H9 (cell line): Measurements from ENCODE around the gene CADM3. TPM values are rescaled to one million over a fixed set of nuclear protein-coding genes. Genes with fewer than 3 reads are reported as not detected.

Experiments
- DNase-seq: peaks from one replicate; pipeline ENCODE4 v3.0.0-alpha.2; 2017
- H2AFZ ChIP-seq: one replicate; pipeline ENCODE4 v1.6.1; 2013; ENCODE audit warnings: mild to moderate bottlenecking, low read length, control low read depth, moderate library complexity
- H2AK5ac ChIP-seq: 2 replicates; pipeline ENCODE4 v1.6.1; 2013; ENCODE audit warnings: low read length, control low read depth, mixed read lengths; ENCODE audit not compliant: insufficient read length
- H2BK120ac ChIP-seq: one replicate; pipeline ENCODE4 v1.6.1; 2013; ENCODE audit warnings: low read depth, mild to moderate bottlenecking, low read length, control low read depth, inconsistent platforms; ENCODE audit not compliant: poor library complexity, severe bottlenecking
- H2BK12ac ChIP-seq: 2 replicates; pipeline ENCODE4 v1.6.1; 2013; ENCODE audit warnings: low read length, control low read depth, mixed read lengths, low read depth; ENCODE audit not compliant: insufficient read length
- H2BK15ac ChIP-seq: 2 replicates; pipeline ENCODE4 v1.6.1; 2013; ENCODE audit warnings: low read depth, low read length, control low read depth
- H2BK20ac ChIP-seq: one replicate; pipeline ENCODE4 v1.6.1; 2013; ENCODE audit warnings: low read depth, mild to moderate bottlenecking, low read length, control low read depth, inconsistent platforms; ENCODE audit not compliant: poor library complexity, severe bottlenecking
- H2BK5ac ChIP-seq: 2 replicates; pipeline ENCODE4 v1.6.1; 2013; ENCODE audit warnings: low read length, control low read depth, mixed read lengths; ENCODE audit not compliant: insufficient read length
- H3K14ac ChIP-seq: 2 replicates; pipeline ENCODE4 v1.6.1; 2013; ENCODE audit warnings: low read length, control low read depth; ENCODE audit not compliant: insufficient read depth
- H3K18ac ChIP-seq: 2 replicates; pipeline ENCODE4 v1.6.1; 2013; ENCODE audit warnings: low read depth, mild to moderate bottlenecking, mixed read lengths, low read length, control low read depth; ENCODE audit not compliant: insufficient read length
- H3K23ac ChIP-seq: 2 replicates; pipeline ENCODE4 v1.6.1; 2013; ENCODE audit warnings: low read length, control low read depth, mixed read lengths, low read depth; ENCODE audit not compliant: insufficient read length
- H3K23me2 ChIP-seq: 2 replicates; pipeline ENCODE4 v1.6.1; 2013; ENCODE audit warnings: low read depth, mild to moderate bottlenecking, mixed read lengths, low read length, control low read depth; ENCODE audit not compliant: insufficient read length, poor library complexity, severe bottlenecking
- H3K27ac ChIP-seq: 2 replicates; pipeline ENCODE4 v1.5.1; 2013; ENCODE audit warnings: low read length, control low read depth, mixed read lengths, low read depth; ENCODE audit not compliant: insufficient read length
- H3K27me3 ChIP-seq: 2 replicates; pipeline ENCODE4 v1.6.1; 2013; ENCODE audit warnings: low read length, control low read depth, inconsistent platforms; ENCODE audit not compliant: insufficient read depth
- H3K4ac ChIP-seq: 2 replicates; pipeline ENCODE4 v1.6.1; 2013; ENCODE audit warnings: low read depth, mild to moderate bottlenecking, control low read depth, inconsistent platforms, low read length, moderate library complexity
- H3K4me1 ChIP-seq: 2 replicates; pipeline ENCODE4 v1.6.1; 2013; ENCODE audit warnings: low read length, control low read depth, inconsistent platforms; ENCODE audit not compliant: insufficient read depth
- H3K4me2 ChIP-seq: 2 replicates; pipeline ENCODE4 v1.6.1; 2013; ENCODE audit warnings: low read length, control low read depth, mixed read lengths; ENCODE audit not compliant: insufficient read length, insufficient read depth
- H3K56ac ChIP-seq: 2 replicates; pipeline ENCODE4 v1.6.1; 2013; ENCODE audit warnings: low read depth, mild to moderate bottlenecking, mixed read lengths, low read length, control low read depth; ENCODE audit not compliant: insufficient read length
- H3K79me1 ChIP-seq: 2 replicates; pipeline ENCODE4 v1.6.1; 2013; ENCODE audit warnings: low read depth, mild to moderate bottlenecking, moderate library complexity, low read length, control low read depth, inconsistent platforms; ENCODE audit not compliant: insufficient read depth, poor library complexity, severe bottlenecking
- H3K79me2 ChIP-seq: 2 replicates; pipeline ENCODE4 v1.6.1; 2013; ENCODE audit warnings: low read length, control low read depth, inconsistent platforms; ENCODE audit not compliant: insufficient read depth
- H3K9ac ChIP-seq: 2 replicates; pipeline ENCODE4 v1.6.1; 2013; ENCODE audit warnings: low read length, control low read depth, mixed read lengths; ENCODE audit not compliant: insufficient read length; ENCODE audit errors: extremely low read depth
- H3K9me3 ChIP-seq: one replicate; pipeline ENCODE4 v1.6.1; 2013; ENCODE audit warnings: low read depth, low read length, inconsistent platforms; ENCODE audit not compliant: control insufficient read depth
- H3T11ph ChIP-seq: one replicate; pipeline ENCODE4 v1.6.1; 2013; ENCODE audit warnings: mild to moderate bottlenecking, low read length, control low read depth, inconsistent platforms
- H4K20me1 ChIP-seq: one replicate; pipeline ENCODE4 v1.6.1; 2013; ENCODE audit not compliant: control insufficient read depth, insufficient read length, insufficient read depth
- H4K5ac ChIP-seq: 2 replicates; pipeline ENCODE4 v1.6.1; 2013; ENCODE audit warnings: low read depth, mild to moderate bottlenecking, mixed read lengths, low read length, control low read depth; ENCODE audit not compliant: insufficient read length
- H4K8ac ChIP-seq: replicated peaks from 2 replicates; pipeline ENCODE4 v1.6.1; 2013; ENCODE audit warnings: low read length, control low read depth, mixed read lengths, low read depth; ENCODE audit not compliant: insufficient read length
- H4K91ac ChIP-seq: 2 replicates; pipeline ENCODE4 v1.6.1; 2013; ENCODE audit warnings: low read depth, mild to moderate bottlenecking, moderate library complexity, mixed read lengths, low read length, control low read depth; ENCODE audit not compliant: insufficient read length
- H3K27ac Mint-ChIP-seq, 3 experiments: 2 replicates in 2 of 3; 3 replicates in 1 of 3; pipeline ENCODE4 v1.8.0; 2020 to 2021; ENCODE audit warnings: mixed read lengths in 3 of 3, mild to moderate bottlenecking in 1 of 3, moderate library complexity in 1 of 3
- H3K27me3 Mint-ChIP-seq: 2 replicates; pipeline ENCODE4 v1.8.0; 2021; ENCODE audit warnings: low read depth, mild to moderate bottlenecking, moderate library complexity, mixed read lengths
- H3K36me3 Mint-ChIP-seq, 3 experiments: 2 replicates in 2 of 3; 3 replicates in 1 of 3; pipeline ENCODE4 v1.8.0; 2020 to 2021; ENCODE audit warnings: low read depth in 3 of 3, mixed read lengths in 3 of 3; ENCODE audit not compliant: insufficient read depth in 1 of 3
- H3K4me1 Mint-ChIP-seq, 2 experiments: 2 replicates each; pipeline ENCODE4 v1.8.0; 2020; ENCODE audit warnings: mixed read lengths in 2 of 2
- H3K4me3 Mint-ChIP-seq, 2 experiments: 2 replicates in 1 of 2; 3 replicates in 1 of 2; pipeline ENCODE4 v1.8.0; 2020 to 2021; ENCODE audit warnings: mild to moderate bottlenecking in 2 of 2, mixed read lengths in 2 of 2, moderate library complexity in 1 of 2
- H3K9me3 Mint-ChIP-seq, 2 experiments: 2 replicates in 1 of 2; 3 replicates in 1 of 2; pipeline ENCODE4 v1.8.0; 2020; ENCODE audit warnings: mild to moderate bottlenecking in 2 of 2, mixed read lengths in 2 of 2, moderate library complexity in 1 of 2
- WGBS: extraction: QIAGEN DNeasy Blood & Tissue Kit; methylation state at CpG from one replicate; pipeline ENCODE4 v1.1.7; 2013; ENCODE audit warnings: missing lambda C conversion rate, low lambda C conversion rate, mixed read lengths; ENCODE audit not compliant: insufficient read length; ENCODE audit errors: extremely low coverage; 5-methylcytosine and 5-hydroxymethylcytosine counted together
- total RNA-seq: library from RNA; stranded (reverse); gene quantifications from 2 replicates; pipeline ENCODE4 v1.2.1, GENCODE V29; 2021
- TF ChIP-seq, protein P1 (sequence below): fragments of 200-600 bp; sonication (generic); conservative IDR thresholded peaks from 3 replicates; pipeline ENCODE4 v1.8.0; 2021; ENCODE audit warnings: antibody characterized with exemption, mild to moderate bottlenecking

Gene CADM3
- total RNA-seq, 1 experiment from 2014 or later = 5.6 TPM

- Mint-ChIP-seq H3K9me3 (no peaks in the 10 kb centered on the region), H3K4me1 (peaks cover 12 to 18% of the 10 kb centered on the region in 2 experiments), H3K4me3 (no peak overlapping the region), H3K36me3 (no peaks in the 10 kb centered on the region), H3K27me3 (peaks cover 24% of the 10 kb centered on the region), H3K27ac (no peak overlapping the region)
- H3K79me1 ChIP-seq = no peaks in the 10 kb centered on the region
- TF ChIP-seq, protein P1, sequence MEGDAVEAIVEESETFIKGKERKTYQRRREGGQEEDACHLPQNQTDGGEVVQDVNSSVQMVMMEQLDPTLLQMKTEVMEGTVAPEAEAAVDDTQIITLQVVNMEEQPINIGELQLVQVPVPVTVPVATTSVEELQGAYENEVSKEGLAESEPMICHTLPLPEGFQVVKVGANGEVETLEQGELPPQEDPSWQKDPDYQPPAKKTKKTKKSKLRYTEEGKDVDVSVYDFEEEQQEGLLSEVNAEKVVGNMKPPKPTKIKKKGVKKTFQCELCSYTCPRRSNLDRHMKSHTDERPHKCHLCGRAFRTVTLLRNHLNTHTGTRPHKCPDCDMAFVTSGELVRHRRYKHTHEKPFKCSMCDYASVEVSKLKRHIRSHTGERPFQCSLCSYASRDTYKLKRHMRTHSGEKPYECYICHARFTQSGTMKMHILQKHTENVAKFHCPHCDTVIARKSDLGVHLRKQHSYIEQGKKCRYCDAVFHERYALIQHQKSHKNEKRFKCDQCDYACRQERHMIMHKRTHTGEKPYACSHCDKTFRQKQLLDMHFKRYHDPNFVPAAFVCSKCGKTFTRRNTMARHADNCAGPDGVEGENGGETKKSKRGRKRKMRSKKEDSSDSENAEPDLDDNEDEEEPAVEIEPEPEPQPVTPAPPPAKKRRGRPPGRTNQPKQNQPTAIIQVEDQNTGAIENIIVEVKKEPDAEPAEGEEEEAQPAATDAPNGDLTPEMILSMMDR = no peak
- H3K4me1 ChIP-seq = no peaks in the 10 kb centered on the region
- no peak overlapping the region for H3K9ac ChIP-seq
- H2BK15ac ChIP-seq = no peak overlapping the region
- H3K4ac ChIP-seq = no peak overlapping the region
- DNase-seq = no peak
- no peak overlapping the region for H4K5ac ChIP-seq
- H3K23me2 ChIP-seq = peaks cover 9% of the 10 kb centered on the region
- no peaks in the 10 kb centered on the region for H4K20me1 ChIP-seq
- no peaks in the 10 kb centered on the region for H3K79me2 ChIP-seq
- H3K56ac ChIP-seq = no peak overlapping the region
- H3K4me2 ChIP-seq = no peak overlapping the region
- no peak overlapping the region for H2BK20ac ChIP-seq
- H3K14ac ChIP-seq = no peak overlapping the region
- no peak overlapping the region for H3K23ac ChIP-seq
- H4K91ac ChIP-seq = no peak overlapping the region
- H3K27me3 ChIP-seq = no peaks in the 10 kb centered on the region
- no peak overlapping the region for H3K18ac ChIP-seq
- H3T11ph ChIP-seq = no peak overlapping the region
- H2AK5ac ChIP-seq = no peak overlapping the region
- no peak overlapping the region for H3K27ac ChIP-seq
- H3K9me3 ChIP-seq = no peaks in the 10 kb centered on the region
- H4K8ac ChIP-seq = no peak overlapping the region
- no peak overlapping the region for H2BK12ac ChIP-seq
- H2AFZ ChIP-seq = no peak overlapping the region
- H2BK120ac ChIP-seq = no peak overlapping the region
- no peak overlapping the region for H2BK5ac ChIP-seq
- WGBS = no CpG with 5 or more reads among the region's 2 CpGs
Observed at GRCh38 chr1:159175571-159175970, 4.2 kb downstream of the CADM3 start.
